ENCODE results near the gene NUDT16L1.

The NUDT16L1 gene

DNA sequence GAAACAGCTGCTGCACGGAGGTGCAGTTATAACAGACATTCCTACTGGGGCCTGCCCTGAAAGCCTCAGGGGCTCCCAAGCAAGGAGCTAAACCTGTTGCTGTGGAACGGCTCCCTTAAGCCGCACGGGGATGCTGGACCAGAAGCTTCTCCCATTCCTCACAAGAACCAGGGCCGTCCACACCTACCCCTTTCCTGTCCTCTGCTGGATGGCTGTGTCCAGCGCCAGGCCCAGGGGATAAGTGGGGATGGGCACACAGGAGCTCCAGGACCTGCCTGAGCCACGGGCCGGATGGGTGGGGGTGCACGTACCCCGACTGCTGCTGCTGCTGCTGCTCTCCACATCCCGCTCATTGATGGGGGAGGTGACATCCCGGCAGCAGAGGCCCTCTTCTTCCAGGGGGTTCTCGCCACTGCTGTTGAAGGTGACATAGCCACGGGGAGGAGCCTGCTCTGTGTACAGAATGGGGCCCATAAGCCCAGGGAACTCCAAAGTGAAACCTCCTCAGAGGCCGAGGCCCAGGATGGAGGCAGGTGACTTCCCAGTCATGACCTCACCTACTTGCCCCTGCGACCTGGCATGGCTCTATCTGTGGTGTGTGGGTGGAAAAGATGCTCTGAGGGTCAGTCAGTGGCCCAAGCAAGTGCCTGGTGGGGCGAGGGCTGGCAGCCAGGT is 8.6 kb downstream of the NUDT16L1 start:
- no peak overlapping the region for H3K27ac ChIP-seq

DNA sequence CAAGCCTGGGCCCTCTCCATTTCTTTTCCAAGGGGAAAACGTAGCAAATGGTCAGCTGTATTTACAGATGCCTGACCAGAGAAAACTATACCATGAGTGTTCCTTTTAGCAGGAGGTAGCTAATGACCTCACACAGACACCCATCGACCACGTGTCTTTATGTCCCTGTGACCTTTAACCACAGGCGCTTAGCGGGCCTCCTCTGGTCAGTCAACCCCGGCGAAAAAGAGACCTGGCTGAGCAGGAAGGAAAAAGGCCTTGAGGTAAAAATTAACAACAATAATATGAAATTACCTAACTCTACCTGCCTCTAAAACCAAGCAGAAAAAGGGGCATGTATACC is 9.1 kb downstream of the NUDT16L1 start:
- TF ChIP-seq, protein P1, sequence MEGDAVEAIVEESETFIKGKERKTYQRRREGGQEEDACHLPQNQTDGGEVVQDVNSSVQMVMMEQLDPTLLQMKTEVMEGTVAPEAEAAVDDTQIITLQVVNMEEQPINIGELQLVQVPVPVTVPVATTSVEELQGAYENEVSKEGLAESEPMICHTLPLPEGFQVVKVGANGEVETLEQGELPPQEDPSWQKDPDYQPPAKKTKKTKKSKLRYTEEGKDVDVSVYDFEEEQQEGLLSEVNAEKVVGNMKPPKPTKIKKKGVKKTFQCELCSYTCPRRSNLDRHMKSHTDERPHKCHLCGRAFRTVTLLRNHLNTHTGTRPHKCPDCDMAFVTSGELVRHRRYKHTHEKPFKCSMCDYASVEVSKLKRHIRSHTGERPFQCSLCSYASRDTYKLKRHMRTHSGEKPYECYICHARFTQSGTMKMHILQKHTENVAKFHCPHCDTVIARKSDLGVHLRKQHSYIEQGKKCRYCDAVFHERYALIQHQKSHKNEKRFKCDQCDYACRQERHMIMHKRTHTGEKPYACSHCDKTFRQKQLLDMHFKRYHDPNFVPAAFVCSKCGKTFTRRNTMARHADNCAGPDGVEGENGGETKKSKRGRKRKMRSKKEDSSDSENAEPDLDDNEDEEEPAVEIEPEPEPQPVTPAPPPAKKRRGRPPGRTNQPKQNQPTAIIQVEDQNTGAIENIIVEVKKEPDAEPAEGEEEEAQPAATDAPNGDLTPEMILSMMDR (conservative IDR thresholded peaks at IDR 0.05): no peak
- no peak for TF ChIP-seq ZFX (IDR thresholded peaks at IDR 0.05)
- H3K27ac ChIP-seq: no peak overlapping the region

More for the DNA sequence above, 8.6 kb downstream of the NUDT16L1 start:
- TF ChIP-seq ZFX (IDR thresholded peaks at IDR 0.05): no peak
- TF ChIP-seq, protein P1 (conservative IDR thresholded peaks at IDR 0.05): no peak

DNA sequence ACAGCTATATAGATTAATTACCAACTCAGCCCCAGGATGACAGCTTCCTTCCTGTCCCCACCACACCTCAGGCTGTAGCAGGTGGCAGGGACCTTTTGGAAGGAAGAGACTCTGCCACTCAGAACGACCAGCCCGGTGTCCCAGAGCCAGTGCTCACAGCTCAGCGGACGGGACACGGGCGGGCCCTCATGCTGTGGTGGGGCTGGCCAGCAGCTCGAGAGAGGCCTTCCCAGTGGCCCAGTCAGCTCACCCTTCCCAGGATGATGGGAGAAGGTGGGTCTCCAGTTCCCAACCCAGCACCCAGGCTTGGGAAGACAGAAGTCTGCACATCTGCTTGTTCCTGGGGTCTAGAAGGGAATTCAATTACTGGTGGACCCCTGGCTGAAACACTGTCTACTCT is 10.5 kb downstream of the NUDT16L1 start:
- no peak overlapping the region for H3K27ac ChIP-seq
- no peak for TF ChIP-seq ZFX (IDR thresholded peaks at IDR 0.05)
- TF ChIP-seq, protein P1 (conservative IDR thresholded peaks at IDR 0.05): no peak

DNA sequence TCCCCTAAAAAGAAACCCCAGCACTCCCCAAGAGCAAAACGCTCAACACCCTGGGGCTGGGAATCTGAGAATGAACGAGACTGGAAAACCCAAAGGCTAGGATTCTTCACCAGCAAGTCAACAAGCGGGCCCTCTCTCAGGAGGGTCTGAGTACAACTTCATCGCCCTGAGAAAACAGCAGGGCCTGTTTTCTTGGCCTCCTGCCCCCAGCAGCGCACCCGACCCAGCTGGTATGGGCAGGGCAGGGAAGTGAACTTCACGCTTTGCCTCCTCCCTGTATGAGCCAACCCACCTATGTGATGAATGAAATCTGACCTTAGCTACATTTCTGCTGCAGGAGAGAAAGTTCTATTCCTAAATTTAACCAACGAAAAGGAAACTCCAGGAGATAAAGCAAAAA is 11.1 kb downstream of the NUDT16L1 start:
- TF ChIP-seq ZFX (IDR thresholded peaks at IDR 0.05): no peak
- TF ChIP-seq, protein P1 (conservative IDR thresholded peaks at IDR 0.05): no peak
- H3K27ac ChIP-seq: no peak overlapping the region

DNA sequence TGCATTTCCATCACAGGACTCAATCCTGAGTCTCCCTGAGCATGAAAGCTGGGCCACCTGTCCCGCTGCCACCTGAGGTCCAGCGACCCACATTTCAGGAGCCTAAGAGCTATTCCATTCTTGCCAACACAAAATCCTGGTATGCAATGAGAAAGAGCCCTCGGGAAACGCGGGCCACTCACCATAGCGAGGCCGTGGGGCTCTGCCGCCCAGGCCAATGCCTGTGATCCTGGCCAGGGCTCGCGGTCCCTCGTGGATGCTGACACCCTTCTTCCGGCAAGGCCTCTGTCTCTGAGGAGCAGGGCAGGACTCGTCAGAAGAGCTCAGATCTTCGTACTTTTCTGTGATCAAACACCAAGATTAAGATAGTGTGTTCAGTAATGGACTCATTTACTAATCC is 11.6 kb downstream of the NUDT16L1 start:
- TF ChIP-seq, protein P1 (conservative IDR thresholded peaks at IDR 0.05): no peak
- no peak for TF ChIP-seq ZFX (IDR thresholded peaks at IDR 0.05)
- H3K27ac ChIP-seq: no peak overlapping the region

DNA sequence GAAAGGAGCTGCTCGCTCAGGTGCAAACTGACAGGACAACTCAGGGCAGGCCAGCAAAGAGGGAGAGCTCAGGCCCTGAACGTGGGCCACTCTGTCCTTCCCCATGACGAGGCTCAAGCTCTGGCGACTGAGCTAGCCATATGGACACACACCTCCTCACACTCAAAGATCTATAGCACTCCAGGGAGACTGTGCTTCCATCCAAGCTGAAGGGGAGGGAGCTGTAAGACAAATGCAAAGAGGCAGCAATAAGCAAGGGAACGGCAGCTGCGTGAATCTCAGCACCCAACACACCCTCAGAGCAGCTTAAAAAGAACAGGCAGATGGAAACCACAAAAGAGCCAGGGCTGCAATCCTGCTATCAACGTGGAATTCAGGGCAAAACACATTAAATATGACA is 13.5 kb downstream of the NUDT16L1 start:
- TF ChIP-seq ZFX (IDR thresholded peaks at IDR 0.05): no peak
- TF ChIP-seq, protein P1 (conservative IDR thresholded peaks at IDR 0.05): no peak
- H3K27ac ChIP-seq: no peak overlapping the region

DNA sequence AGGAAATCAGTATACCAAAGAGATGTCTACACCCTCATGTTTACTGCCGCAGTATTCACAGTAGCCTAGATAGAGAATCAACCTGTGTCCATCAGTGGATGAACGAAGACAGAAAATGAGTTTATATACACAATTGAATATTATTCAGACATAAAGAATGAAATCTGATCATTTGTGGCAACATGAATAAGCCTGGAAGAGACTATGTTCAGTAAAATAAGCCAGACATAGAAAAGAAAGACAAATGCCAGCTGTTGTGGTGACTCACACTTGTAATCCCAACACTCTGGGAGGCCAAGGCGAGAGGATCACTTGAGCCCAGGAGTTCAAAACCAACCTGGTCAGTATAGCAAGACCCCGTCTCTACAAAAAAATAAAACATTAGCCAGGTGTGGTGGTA is 16.1 kb downstream of the NUDT16L1 start:
- TF ChIP-seq, protein P1 (conservative IDR thresholded peaks at IDR 0.05): no peak
- no peak for TF ChIP-seq ZFX (IDR thresholded peaks at IDR 0.05)
- no peak overlapping the region for H3K27ac ChIP-seq

All from C4-2B (cell line).